WTC11 (cell line): Measurements from ENCODE around the gene ATP5MC3. TPM values are rescaled to one million over a fixed set of nuclear protein-coding genes. Genes with fewer than 3 reads are reported as not detected.

Source experiments
- ATAC-seq: fragments of 200-7000 bp; cut with Tn5 transposase; 2 replicates; pipeline ENCODE4 v1.10.0; 2021; ENCODE audit warnings: mild to moderate bottlenecking, moderate library complexity
- CTCF ChIA-PET: fragments of 300-600 bp; sonication (Branson Sonifier 250); formaldehyde crosslinking; loops from one replicate; lab custom pipeline; 2021; ENCODE audit warnings: antibody characterized with exemption; lab: Charles Lee
- POLR2A ChIA-PET: fragments of 350-600 bp; sonication (Branson Sonifier 250); formaldehyde crosslinking; loops from one replicate; lab custom pipeline; 2021; ENCODE audit warnings: antibody characterized with exemption; lab: Charles Lee
- DNase-seq: peaks from one replicate; pipeline ENCODE4 v3.0.0; 2021; ENCODE audit warnings: low spot score
- H3K27ac Mint-ChIP-seq: 2 replicates; pipeline ENCODE4 v1.8.0; 2021; ENCODE audit warnings: mixed read lengths
- H3K27me3 Mint-ChIP-seq: 2 replicates; pipeline ENCODE4 v1.8.0; 2021; ENCODE audit warnings: low read depth, mild to moderate bottlenecking, moderate library complexity, mixed read lengths
- H3K36me3 Mint-ChIP-seq: 2 replicates; pipeline ENCODE4 v1.8.0; 2021; ENCODE audit warnings: mixed read lengths
- H3K4me1 Mint-ChIP-seq: 2 replicates; pipeline ENCODE4 v1.8.0; 2022; ENCODE audit warnings: mixed read lengths
- H3K4me3 Mint-ChIP-seq: 2 replicates; pipeline ENCODE4 v1.8.0; 2021; ENCODE audit warnings: mild to moderate bottlenecking, moderate library complexity, mixed read lengths
- H3K9me3 Mint-ChIP-seq: 2 replicates; pipeline ENCODE4 v1.8.0; 2021; ENCODE audit warnings: mixed read lengths
- ATF1 ChIP-seq: sonication (generic); formaldehyde crosslinking; IDR thresholded peaks from 2 replicates; pipeline ENCODE4 v1.8.1; 2023; ENCODE audit warnings: mild to moderate bottlenecking, moderate library complexity, missing genetic modification reagents
- ATF2 ChIP-seq: sonication (generic); formaldehyde crosslinking; IDR thresholded peaks from 2 replicates; pipeline ENCODE4 v1.8.1; 2022; ENCODE audit warnings: low read depth, missing genetic modification reagents, borderline replicate concordance
- ATF6 ChIP-seq: sonication (generic); formaldehyde crosslinking; IDR thresholded peaks from 2 replicates; pipeline ENCODE4 v1.8.1; 2023; ENCODE audit warnings: mild to moderate bottlenecking, missing genetic modification reagents
- E2F1 ChIP-seq: sonication (generic); formaldehyde crosslinking; IDR thresholded peaks from 2 replicates; pipeline ENCODE4 v1.8.0; 2022; ENCODE audit warnings: mild to moderate bottlenecking, missing genetic modification reagents
- E2F4 ChIP-seq: sonication (generic); formaldehyde crosslinking; IDR thresholded peaks from 2 replicates; pipeline ENCODE4 v1.8.1; 2022; ENCODE audit warnings: low read depth, mild to moderate bottlenecking, moderate library complexity, missing genetic modification reagents, borderline replicate concordance
- ESRRA ChIP-seq: sonication (generic); formaldehyde crosslinking; IDR thresholded peaks from 2 replicates; pipeline ENCODE4 v1.8.1; 2022; ENCODE audit warnings: mild to moderate bottlenecking, missing genetic modification reagents, borderline replicate concordance
- FOXK1 ChIP-seq: sonication (generic); formaldehyde crosslinking; IDR thresholded peaks from 2 replicates; pipeline ENCODE4 v1.8.0; 2022; ENCODE audit warnings: mild to moderate bottlenecking, moderate library complexity, missing genetic modification reagents
- GRHL2 ChIP-seq: fragments of 250-450 bp; sonication (Bioruptor Pico); IDR thresholded peaks from 2 replicates; pipeline ENCODE4 v1.8.0; 2022; ENCODE audit warnings: mild to moderate bottlenecking, moderate library complexity; ENCODE audit not compliant: insufficient replicate concordance, severe bottlenecking
- HMGA2 ChIP-seq: fragments of 250-450 bp; sonication (Bioruptor Pico); IDR thresholded peaks from 2 replicates; pipeline ENCODE4 v1.4.0; 2021; ENCODE audit warnings: mild to moderate bottlenecking, moderate library complexity
- MLX ChIP-seq: sonication (generic); formaldehyde crosslinking; IDR thresholded peaks from 2 replicates; pipeline ENCODE4 v1.8.1; 2023; ENCODE audit warnings: mild to moderate bottlenecking, missing genetic modification reagents, moderate library complexity
- NFATC4 ChIP-seq: fragments of 250-450 bp; sonication (Bioruptor Pico); IDR thresholded peaks from 2 replicates; pipeline ENCODE4 v1.9.0; 2021; ENCODE audit warnings: mild to moderate bottlenecking
- PREB ChIP-seq: sonication (generic); formaldehyde crosslinking; IDR thresholded peaks from 2 replicates; pipeline ENCODE4 v1.8.1; 2022; ENCODE audit warnings: mild to moderate bottlenecking, missing genetic modification reagents, moderate library complexity, borderline replicate concordance
- PRRX2 ChIP-seq: fragments of 250-450 bp; sonication (Bioruptor Pico); IDR thresholded peaks from 2 replicates; pipeline ENCODE4 v1.8.0; 2021; ENCODE audit warnings: mild to moderate bottlenecking
- USF1 ChIP-seq: sonication (generic); formaldehyde crosslinking; IDR thresholded peaks from 2 replicates; pipeline ENCODE4 v1.8.0; 2022; ENCODE audit warnings: mild to moderate bottlenecking, missing genetic modification reagents
- USF2 ChIP-seq: sonication (generic); formaldehyde crosslinking; IDR thresholded peaks from 2 replicates; pipeline ENCODE4 v1.8.1; 2023; ENCODE audit warnings: mild to moderate bottlenecking, missing genetic modification reagents, moderate library complexity
- ZMAT4 ChIP-seq: fragments of 250-450 bp; sonication (Bioruptor Pico); IDR thresholded peaks from 2 replicates; pipeline ENCODE4 v1.9.0; 2021; ENCODE audit warnings: mild to moderate bottlenecking
- ZNF121 ChIP-seq: sonication (generic); formaldehyde crosslinking; IDR thresholded peaks from 2 replicates; pipeline ENCODE4 v1.8.0; 2023; ENCODE audit warnings: missing genetic modification reagents
- ZNF281 ChIP-seq: sonication (generic); formaldehyde crosslinking; IDR thresholded peaks from 2 replicates; pipeline ENCODE4 v1.8.0; 2023; ENCODE audit warnings: mild to moderate bottlenecking, missing genetic modification reagents
- ZNF416 ChIP-seq: fragments of 250-450 bp; sonication (Bioruptor Pico); IDR thresholded peaks from 2 replicates; pipeline ENCODE4 v1.9.0; 2021; ENCODE audit warnings: mild to moderate bottlenecking, inconsistent platforms
- total RNA-seq: library from RNA; stranded (reverse); gene quantifications from 3 replicates; pipeline ENCODE4 v1.2.3, GENCODE V29; 2021

The ATP5MC3 gene
- total RNA-seq, 1 experiment from 2014 or later = 370 TPM

- TF ChIP-seq GRHL2 (CRISPR knock-in tag) = no peak
- no peak for TF ChIP-seq ZMAT4 (CRISPR knock-in tag)
- TF ChIP-seq PREB = no peak
- TF ChIP-seq ZNF121 (CRISPR knock-in tag) = no peak
- no peak for TF ChIP-seq MLX (CRISPR knock-in tag)
- TF ChIP-seq USF2 = no peak
- TF ChIP-seq PRRX2 (CRISPR knock-in tag) = no peak
- TF ChIP-seq ATF6 (CRISPR knock-in tag) = no peak
- TF ChIP-seq NFATC4 (CRISPR knock-in tag) = no peak
- TF ChIP-seq ATF1 (CRISPR knock-in tag) = no peak
- TF ChIP-seq ZNF416 (CRISPR knock-in tag) = no peak
- CTCF ChIA-PET = interaction anchor here (0.6 to 0.7 kb wide), 5 partner anchors 10 to 50 kb away, joined by 3 to 4 read pairs (median 3); partner anchors contain the start of gene ATF2
- POLR2A ChIA-PET = no interaction called here
- peaks cover 36% of the 10 kb centered on the region for H3K4me1 Mint-ChIP-seq
- no peak for DNase-seq
- peaks cover 15% of the 10 kb centered on the region for H3K36me3 Mint-ChIP-seq
- H3K27me3 Mint-ChIP-seq = no peaks in the 10 kb centered on the region
- H3K9me3 Mint-ChIP-seq = no peaks in the 10 kb centered on the region
- peak overlapping the region; percentile 88 for H3K27ac Mint-ChIP-seq
- no peak overlapping the region for H3K4me3 Mint-ChIP-seq
- ATAC-seq = no peak
Observed at GRCh38 chr2:175135177-175135576, 46.3 kb downstream of the ATP5MC3 start.

GRCh38 chr2:175131252-175131651, 50.3 kb downstream of the ATP5MC3 start:
- Mint-ChIP-seq H3K9me3 (no peaks in the 10 kb centered on the region; the same call in 1 of the 2 replicates), H3K27me3 (no peaks in the 10 kb centered on the region), H3K4me1 (peaks cover 26% of the 10 kb centered on the region), H3K4me3 (no peak overlapping the region), H3K36me3 (peaks cover 40% of the 10 kb centered on the region), H3K27ac (no peak overlapping the region)
- POLR2A ChIA-PET = no interaction called here
- no peak for ATAC-seq
- CTCF ChIA-PET = no interaction called here
- no peak for DNase-seq
- TF ChIP-seq PRRX2 (CRISPR knock-in tag) = no peak
- TF ChIP-seq FOXK1 (CRISPR knock-in tag) = no peak
- no peak for TF ChIP-seq HMGA2
- TF ChIP-seq USF1 = no peak
- TF ChIP-seq E2F4 = no peak
- TF ChIP-seq ZNF281 (CRISPR knock-in tag) = no peak
- no peak for TF ChIP-seq ESRRA (CRISPR knock-in tag)
- no peak for TF ChIP-seq ATF2 (CRISPR knock-in tag)
- TF ChIP-seq E2F1 (CRISPR knock-in tag) = no peak
